Endothelial cell of umbilical vein (primary cell): ENCODE results near the gene RAB35. TPM values are rescaled to one million over a fixed set of nuclear protein-coding genes. Genes with fewer than 3 reads are reported as not detected.

Experiments
- BruUV-seq: library from RNA; stranded (reverse); fragments of 400-500 nt; replicated peaks from 2 replicates; lab custom pipeline; 2021; lab: Mats Ljungman, UMichigan
- CTCF ChIA-PET: fragments of 300-600, 350-600 bp; sonication (Branson Sonifier 250); formaldehyde crosslinking; loops from one replicate; lab custom pipeline; 2021; ENCODE audit warnings: antibody characterized with exemption, inconsistent platforms; lab: Charles Lee
- POLR2A ChIA-PET: fragments of 300-600, 350-600 bp; sonication (Branson Sonifier 250); formaldehyde crosslinking; loops from one replicate; lab custom pipeline; 2021; ENCODE audit warnings: antibody characterized with exemption, inconsistent platforms; lab: Charles Lee
- DNase-seq: peaks from one replicate; pipeline ENCODE4 v3.0.0-alpha.2; 2011; ENCODE audit warnings: low read depth, low spot score
- FAIRE-seq: peaks from 2 replicates; lab custom pipeline; 2011; peaks lifted over from hg19 to GRCh38; lab: Jason Lieb, UNC
- H2AFZ ChIP-seq: 2 replicates; pipeline ENCODE4 v1.6.0; 2012; ENCODE audit warnings: low read depth, low read length, control low read depth, inconsistent platforms
- H3K27ac ChIP-seq: 2 replicates; pipeline ENCODE4 v1.5.1; 2011; ENCODE audit warnings: low read depth, mild to moderate bottlenecking, control low read depth, low read length, moderate library complexity; ENCODE audit not compliant: insufficient read depth
- H3K27me3 ChIP-seq, 2 experiments: 2 replicates each; pipeline versions ENCODE4 v1.6.0 to v1.6.1; 2011; ENCODE audit warnings: low read length in 2 of 2, mixed read lengths in 1 of 2; ENCODE audit not compliant: control insufficient read depth in 2 of 2, insufficient read depth in 2 of 2
- H3K36me3 ChIP-seq, 2 experiments: 2 replicates in 1 of 2; 3 replicates in 1 of 2; pipeline ENCODE4 v1.5.1; 2011; ENCODE audit warnings: low read length in 2 of 2, mild to moderate bottlenecking in 1 of 2, moderate library complexity in 1 of 2; ENCODE audit not compliant: control insufficient read depth in 2 of 2, insufficient read depth in 2 of 2; ENCODE audit errors: extremely low read depth in 1 of 2
- H3K4me1 ChIP-seq: 3 replicates; pipeline ENCODE4 v1.5.1; 2011; ENCODE audit warnings: mild to moderate bottlenecking, low read length; ENCODE audit not compliant: control insufficient read depth, insufficient read depth; ENCODE audit errors: extremely low read depth
- H3K4me2 ChIP-seq: 2 replicates; pipeline ENCODE4 v1.6.1; 2011; ENCODE audit warnings: low read length, control low read depth, mixed read lengths; ENCODE audit not compliant: insufficient read depth
- H3K4me3 ChIP-seq, 3 experiments: fragments of 200-600 bp in 1 of 3; sonication (generic), shearing (Covaris generic) in 1 of 3; replicated peaks in 1 of 3; 2 replicates each; pipeline ENCODE4 v1.5.1; 2011 to 2016; ENCODE audit warnings: control low read depth in 3 of 3, low read length in 3 of 3, mild to moderate bottlenecking in 2 of 3, inconsistent platforms in 1 of 3, low read depth in 1 of 3, moderate library complexity in 1 of 3; ENCODE audit not compliant: insufficient read depth in 1 of 3
- H3K79me2 ChIP-seq: 2 replicates; pipeline ENCODE4 v1.6.0; 2012; ENCODE audit warnings: low read length, inconsistent platforms; ENCODE audit not compliant: control insufficient read depth, insufficient read depth
- H3K9ac ChIP-seq: replicated peaks from 2 replicates; pipeline ENCODE3; 2011; ENCODE audit warnings: low read length, control low read depth; ENCODE audit not compliant: insufficient read depth; ENCODE audit errors: extremely low read depth
- H3K9me1 ChIP-seq: replicated peaks from 3 replicates; pipeline ENCODE4 v1.6.0; 2011; ENCODE audit warnings: mild to moderate bottlenecking, low read length; ENCODE audit not compliant: control insufficient read depth, insufficient read depth; ENCODE audit errors: extremely low read depth
- H3K9me3 ChIP-seq: replicated peaks from 2 replicates; pipeline ENCODE4 v1.5.1; 2012; ENCODE audit warnings: low read length, inconsistent platforms; ENCODE audit not compliant: control insufficient read depth, insufficient read depth
- H4K20me1 ChIP-seq: replicated peaks from 2 replicates; pipeline ENCODE3; 2011; ENCODE audit warnings: mild to moderate bottlenecking, low read length; ENCODE audit not compliant: control insufficient read depth, insufficient read depth; ENCODE audit errors: extremely low read depth
- EZH2 ChIP-seq: IDR thresholded peaks from 2 replicates; pipeline ENCODE4 v1.6.1; 2012; ENCODE audit warnings: borderline replicate concordance, low read depth, mild to moderate bottlenecking, moderate library complexity, low read length, inconsistent platforms; ENCODE audit not compliant: severe bottlenecking
- FOS ChIP-seq: IDR thresholded peaks from 2 replicates; pipeline ENCODE4 v1.6.1; 2011; ENCODE audit warnings: mild to moderate bottlenecking, low read length, moderate library complexity, borderline replicate concordance; ENCODE audit not compliant: insufficient read depth
- GATA2 ChIP-seq: IDR thresholded peaks from 2 replicates; pipeline ENCODE4 v1.7.0; 2011; ENCODE audit warnings: low read depth, mild to moderate bottlenecking, moderate library complexity, mixed read lengths, low read length; ENCODE audit not compliant: insufficient read length, insufficient read depth
- JUN ChIP-seq: IDR thresholded peaks from 2 replicates; pipeline ENCODE4 v1.6.1; 2011; ENCODE audit warnings: borderline replicate concordance, low read depth; ENCODE audit not compliant: insufficient read length, insufficient read depth
- MYC ChIP-seq: IDR thresholded peaks from one replicate; pipeline ENCODE4 v1.6.1; 2011; ENCODE audit warnings: mild to moderate bottlenecking, low read depth, low read length
- POLR2A ChIP-seq: IDR thresholded peaks from 2 replicates; pipeline ENCODE4 v1.6.1; 2012; ENCODE audit warnings: low read depth, mild to moderate bottlenecking, control low read depth, low read length
- POLR2AphosphoS5 ChIP-seq: IDR thresholded peaks from 2 replicates; pipeline ENCODE4 v1.6.1; 2012; ENCODE audit warnings: low read depth, mild to moderate bottlenecking, control low read depth, low read length, moderate library complexity; ENCODE audit not compliant: insufficient read depth
- dilution Hi-C: fragments of 300-500 bp; cut with MboI; formaldehyde crosslinking; loops from one replicate; pipeline ENCODE4 v1.15.0; 2019; ENCODE audit warnings: low sequenced_read_pairs; ENCODE audit not compliant: extremely low pct_ligation_motif_present
- intact Hi-C: fragments of 100-400 bp; cut with micrococcal nuclease; formaldehyde crosslinking; loops from one replicate; pipeline ENCODE4 v1.10.0; 2022
- polyA plus RNA-seq, 4 experiments: library from polyadenylated mRNA; depleted of rRNA in 3 of 4; stranded (reverse) in 3 of 4; unstranded in 1 of 4; fragments of >200 nt; gene quantifications; 2 replicates each; pipeline versions ENCODE4 v1.2.1 to v1.2.3, GENCODE V29; 2011 to 2012; ENCODE audit warnings: missing spikeins in 1 of 4
- total RNA-seq: library from RNA; stranded (reverse); gene quantifications from 2 replicates; pipeline ENCODE4 v1.2.3, GENCODE V29; 2021
- TF ChIP-seq, protein P1 (sequence below): IDR thresholded peaks from 2 replicates; pipeline ENCODE4 v1.6.1; 2011; ENCODE audit not compliant: insufficient read depth, insufficient read length
- TF ChIP-seq, protein P2 (sequence below), 2 donors: IDR thresholded peaks; 1 replicate in 1 of 2; 2 replicates in 1 of 2; pipeline ENCODE4 v1.5.1; 2011; ENCODE audit warnings: low read length in 2 of 2, mild to moderate bottlenecking in 2 of 2, moderate library complexity in 2 of 2, control low read depth in 1 of 2, inconsistent platforms in 1 of 2, low read depth in 1 of 2; ENCODE audit not compliant: insufficient read depth in 1 of 2; ENCODE audit errors: extremely low read depth in 1 of 2

The RAB35 gene
- total and polyA plus RNA-seq, 2 donors (not counting 3 experiments of a cell fraction or from before 2014, with no cell fraction given) = 70.5 to 80.3 TPM

DNA sequence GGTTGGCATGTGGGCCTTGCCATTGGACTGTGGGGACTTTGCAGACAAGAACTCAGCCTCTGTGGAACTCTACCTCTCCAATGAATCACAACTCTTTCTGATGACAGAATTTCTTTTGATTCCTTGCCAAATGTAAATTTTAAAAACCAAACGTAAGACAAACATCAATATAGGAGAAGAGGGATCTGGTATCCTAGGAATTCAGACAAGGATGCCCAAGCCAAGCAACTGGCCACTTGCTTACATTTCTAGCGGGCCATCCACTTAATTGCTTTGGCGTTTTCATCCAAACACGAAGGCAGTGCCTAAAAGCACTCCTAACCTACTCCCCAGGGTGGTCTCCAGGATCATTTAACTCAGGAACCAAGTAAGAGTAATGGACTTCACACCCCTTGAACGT is 23.4 kb upstream of the RAB35 start:
- no peak overlapping the region for H3K9ac ChIP-seq
- H3K79me2 ChIP-seq = no peaks in the 10 kb centered on the region
- H3K27ac ChIP-seq = no peak overlapping the region
- H4K20me1 ChIP-seq = no peaks in the 10 kb centered on the region
- no peaks in the 10 kb centered on the region for H3K9me1 ChIP-seq
- dilution Hi-C loops (no loop called here), intact Hi-C loops (no loop called here)
- H2AFZ ChIP-seq = no peak overlapping the region
- FAIRE-seq (no peak), DNase-seq (no peak)
- H3K4me2 ChIP-seq = no peak overlapping the region
- TF ChIP-seq FOS (no peak), POLR2A (no peak), JUN (no peak), POLR2AphosphoS5 (no peak), GATA2 (no peak), EZH2 (no peak), MYC (no peak)
- TF ChIP-seq, protein P1, sequence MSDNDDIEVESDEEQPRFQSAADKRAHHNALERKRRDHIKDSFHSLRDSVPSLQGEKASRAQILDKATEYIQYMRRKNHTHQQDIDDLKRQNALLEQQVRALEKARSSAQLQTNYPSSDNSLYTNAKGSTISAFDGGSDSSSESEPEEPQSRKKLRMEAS = no peak
- TF ChIP-seq, protein P2, sequence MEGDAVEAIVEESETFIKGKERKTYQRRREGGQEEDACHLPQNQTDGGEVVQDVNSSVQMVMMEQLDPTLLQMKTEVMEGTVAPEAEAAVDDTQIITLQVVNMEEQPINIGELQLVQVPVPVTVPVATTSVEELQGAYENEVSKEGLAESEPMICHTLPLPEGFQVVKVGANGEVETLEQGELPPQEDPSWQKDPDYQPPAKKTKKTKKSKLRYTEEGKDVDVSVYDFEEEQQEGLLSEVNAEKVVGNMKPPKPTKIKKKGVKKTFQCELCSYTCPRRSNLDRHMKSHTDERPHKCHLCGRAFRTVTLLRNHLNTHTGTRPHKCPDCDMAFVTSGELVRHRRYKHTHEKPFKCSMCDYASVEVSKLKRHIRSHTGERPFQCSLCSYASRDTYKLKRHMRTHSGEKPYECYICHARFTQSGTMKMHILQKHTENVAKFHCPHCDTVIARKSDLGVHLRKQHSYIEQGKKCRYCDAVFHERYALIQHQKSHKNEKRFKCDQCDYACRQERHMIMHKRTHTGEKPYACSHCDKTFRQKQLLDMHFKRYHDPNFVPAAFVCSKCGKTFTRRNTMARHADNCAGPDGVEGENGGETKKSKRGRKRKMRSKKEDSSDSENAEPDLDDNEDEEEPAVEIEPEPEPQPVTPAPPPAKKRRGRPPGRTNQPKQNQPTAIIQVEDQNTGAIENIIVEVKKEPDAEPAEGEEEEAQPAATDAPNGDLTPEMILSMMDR (IDR thresholded peaks at IDR 0.05; ENCODE audit: extremely low read depth in 1 of 2, insufficient read depth in 1 of 2, low read depth in 1 of 2, low read length in 2 of 2) = no peak
- H3K4me3 ChIP-seq = no peak overlapping the region
- no TSS peak for BruUV-seq
- no peaks in the 10 kb centered on the region for H3K4me1 ChIP-seq
- H3K9me3 ChIP-seq = no peaks in the 10 kb centered on the region
- ChIA-PET CTCF (no interaction called here), POLR2A (no interaction called here)
- H3K36me3 ChIP-seq = peaks cover 26 to 65% of the 10 kb centered on the region in 2 experiments
- H3K27me3 ChIP-seq = no peaks in the 10 kb centered on the region
